WTC11 (cell line): Measurements from ENCODE around the gene RSRC1.

Experiments
- GRHL2 ChIP-seq: fragments of 250-450 bp; sonication (Bioruptor Pico); IDR thresholded peaks from 2 replicates; pipeline ENCODE4 v1.8.0; 2022; ENCODE audit warnings: mild to moderate bottlenecking, moderate library complexity; ENCODE audit not compliant: insufficient replicate concordance, severe bottlenecking
- MXD4 ChIP-seq: fragments of 250-450 bp; sonication (Bioruptor Pico); IDR thresholded peaks from 2 replicates; pipeline ENCODE4 v1.8.0; 2021; ENCODE audit warnings: mild to moderate bottlenecking, moderate library complexity, borderline replicate concordance
- SP1 ChIP-seq: sonication (generic); formaldehyde crosslinking; conservative IDR thresholded peaks from 2 replicates; pipeline ENCODE4 v1.8.1; 2022; ENCODE audit warnings: missing genetic modification reagents
- TEAD4 ChIP-seq: sonication (generic); formaldehyde crosslinking; IDR thresholded peaks from 2 replicates; pipeline ENCODE4 v1.8.0; 2022; ENCODE audit warnings: mild to moderate bottlenecking, missing genetic modification reagents
- TF ChIP-seq, protein P1 (sequence below): fragments of 200-600 bp; IDR thresholded peaks from 2 replicates; pipeline ENCODE4 v1.8.0; 2022; ENCODE audit warnings: antibody characterized with exemption
- TF ChIP-seq, protein P2 (sequence below): sonication (generic); formaldehyde crosslinking; IDR thresholded peaks from 2 replicates; pipeline ENCODE4 v1.8.1; 2023; ENCODE audit warnings: mild to moderate bottlenecking, missing genetic modification reagents
- TF ChIP-seq, protein P3 (sequence below): sonication (generic); formaldehyde crosslinking; conservative IDR thresholded peaks from 2 replicates; pipeline ENCODE4 v1.8.1; 2022; ENCODE audit warnings: mild to moderate bottlenecking, missing genetic modification reagents
- TF ChIP-seq, protein P4 (sequence below): sonication (generic); formaldehyde crosslinking; IDR thresholded peaks from 2 replicates; pipeline ENCODE4 v1.8.1; 2022; ENCODE audit warnings: missing genetic modification reagents, borderline replicate concordance
- TF ChIP-seq, protein P5 (sequence below): sonication (generic); formaldehyde crosslinking; IDR thresholded peaks from 2 replicates; pipeline ENCODE4 v1.8.1; 2023; ENCODE audit warnings: mild to moderate bottlenecking, missing genetic modification reagents, moderate library complexity
- TF ChIP-seq, protein P6 (sequence below): sonication (generic); formaldehyde crosslinking; IDR thresholded peaks from 2 replicates; pipeline ENCODE4 v1.8.1; 2022; ENCODE audit warnings: low read depth, mild to moderate bottlenecking, moderate library complexity, missing genetic modification reagents, borderline replicate concordance

DNA sequence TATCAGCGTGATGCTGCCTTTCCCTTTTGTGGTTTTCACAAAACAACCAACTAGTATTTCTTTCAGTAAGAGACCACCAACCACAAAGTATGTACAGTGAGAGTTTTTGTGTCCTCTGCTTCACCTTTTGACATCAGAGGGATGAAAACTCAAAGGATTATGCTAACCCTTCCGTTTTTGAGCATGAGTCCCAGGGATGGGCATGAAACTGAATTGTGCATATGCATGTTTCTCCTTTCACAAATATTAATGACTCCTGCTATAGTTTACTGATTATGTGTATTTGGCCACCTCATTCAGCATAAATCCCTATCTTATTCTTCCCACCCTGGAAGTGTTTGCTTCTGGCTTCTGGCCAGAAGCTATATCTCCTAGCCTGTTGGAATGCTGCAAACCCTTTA, 59.2 kb downstream of the RSRC1 start:
- TF ChIP-seq, protein P1, sequence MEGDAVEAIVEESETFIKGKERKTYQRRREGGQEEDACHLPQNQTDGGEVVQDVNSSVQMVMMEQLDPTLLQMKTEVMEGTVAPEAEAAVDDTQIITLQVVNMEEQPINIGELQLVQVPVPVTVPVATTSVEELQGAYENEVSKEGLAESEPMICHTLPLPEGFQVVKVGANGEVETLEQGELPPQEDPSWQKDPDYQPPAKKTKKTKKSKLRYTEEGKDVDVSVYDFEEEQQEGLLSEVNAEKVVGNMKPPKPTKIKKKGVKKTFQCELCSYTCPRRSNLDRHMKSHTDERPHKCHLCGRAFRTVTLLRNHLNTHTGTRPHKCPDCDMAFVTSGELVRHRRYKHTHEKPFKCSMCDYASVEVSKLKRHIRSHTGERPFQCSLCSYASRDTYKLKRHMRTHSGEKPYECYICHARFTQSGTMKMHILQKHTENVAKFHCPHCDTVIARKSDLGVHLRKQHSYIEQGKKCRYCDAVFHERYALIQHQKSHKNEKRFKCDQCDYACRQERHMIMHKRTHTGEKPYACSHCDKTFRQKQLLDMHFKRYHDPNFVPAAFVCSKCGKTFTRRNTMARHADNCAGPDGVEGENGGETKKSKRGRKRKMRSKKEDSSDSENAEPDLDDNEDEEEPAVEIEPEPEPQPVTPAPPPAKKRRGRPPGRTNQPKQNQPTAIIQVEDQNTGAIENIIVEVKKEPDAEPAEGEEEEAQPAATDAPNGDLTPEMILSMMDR = no peak
- TF ChIP-seq, protein P2, sequence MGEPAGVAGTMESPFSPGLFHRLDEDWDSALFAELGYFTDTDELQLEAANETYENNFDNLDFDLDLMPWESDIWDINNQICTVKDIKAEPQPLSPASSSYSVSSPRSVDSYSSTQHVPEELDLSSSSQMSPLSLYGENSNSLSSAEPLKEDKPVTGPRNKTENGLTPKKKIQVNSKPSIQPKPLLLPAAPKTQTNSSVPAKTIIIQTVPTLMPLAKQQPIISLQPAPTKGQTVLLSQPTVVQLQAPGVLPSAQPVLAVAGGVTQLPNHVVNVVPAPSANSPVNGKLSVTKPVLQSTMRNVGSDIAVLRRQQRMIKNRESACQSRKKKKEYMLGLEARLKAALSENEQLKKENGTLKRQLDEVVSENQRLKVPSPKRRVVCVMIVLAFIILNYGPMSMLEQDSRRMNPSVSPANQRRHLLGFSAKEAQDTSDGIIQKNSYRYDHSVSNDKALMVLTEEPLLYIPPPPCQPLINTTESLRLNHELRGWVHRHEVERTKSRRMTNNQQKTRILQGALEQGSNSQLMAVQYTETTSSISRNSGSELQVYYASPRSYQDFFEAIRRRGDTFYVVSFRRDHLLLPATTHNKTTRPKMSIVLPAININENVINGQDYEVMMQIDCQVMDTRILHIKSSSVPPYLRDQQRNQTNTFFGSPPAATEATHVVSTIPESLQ = no peak
- TF ChIP-seq MXD4 (CRISPR knock-in tag) (no peak), SP1 (CRISPR knock-in tag) (no peak), GRHL2 (CRISPR knock-in tag) (no peak), TEAD4 (no peak)
- TF ChIP-seq, protein P3, sequence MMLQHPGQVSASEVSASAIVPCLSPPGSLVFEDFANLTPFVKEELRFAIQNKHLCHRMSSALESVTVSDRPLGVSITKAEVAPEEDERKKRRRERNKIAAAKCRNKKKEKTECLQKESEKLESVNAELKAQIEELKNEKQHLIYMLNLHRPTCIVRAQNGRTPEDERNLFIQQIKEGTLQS (CRISPR knock-in tag) = no peak
- TF ChIP-seq, protein P4, sequence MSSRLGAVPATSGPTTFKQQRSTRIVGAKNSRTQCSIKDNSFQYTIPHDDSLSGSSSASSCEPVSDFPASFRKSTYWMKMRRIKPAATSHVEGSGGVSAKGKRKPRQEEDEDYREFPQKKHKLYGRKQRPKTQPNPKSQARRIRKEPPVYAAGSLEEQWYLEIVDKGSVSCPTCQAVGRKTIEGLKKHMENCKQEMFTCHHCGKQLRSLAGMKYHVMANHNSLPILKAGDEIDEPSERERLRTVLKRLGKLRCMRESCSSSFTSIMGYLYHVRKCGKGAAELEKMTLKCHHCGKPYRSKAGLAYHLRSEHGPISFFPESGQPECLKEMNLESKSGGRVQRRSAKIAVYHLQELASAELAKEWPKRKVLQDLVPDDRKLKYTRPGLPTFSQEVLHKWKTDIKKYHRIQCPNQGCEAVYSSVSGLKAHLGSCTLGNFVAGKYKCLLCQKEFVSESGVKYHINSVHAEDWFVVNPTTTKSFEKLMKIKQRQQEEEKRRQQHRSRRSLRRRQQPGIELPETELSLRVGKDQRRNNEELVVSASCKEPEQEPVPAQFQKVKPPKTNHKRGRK = no peak
- TF ChIP-seq, protein P5, sequence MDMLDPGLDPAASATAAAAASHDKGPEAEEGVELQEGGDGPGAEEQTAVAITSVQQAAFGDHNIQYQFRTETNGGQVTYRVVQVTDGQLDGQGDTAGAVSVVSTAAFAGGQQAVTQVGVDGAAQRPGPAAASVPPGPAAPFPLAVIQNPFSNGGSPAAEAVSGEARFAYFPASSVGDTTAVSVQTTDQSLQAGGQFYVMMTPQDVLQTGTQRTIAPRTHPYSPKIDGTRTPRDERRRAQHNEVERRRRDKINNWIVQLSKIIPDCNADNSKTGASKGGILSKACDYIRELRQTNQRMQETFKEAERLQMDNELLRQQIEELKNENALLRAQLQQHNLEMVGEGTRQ (CRISPR knock-in tag) = no peak
- TF ChIP-seq, protein P6, sequence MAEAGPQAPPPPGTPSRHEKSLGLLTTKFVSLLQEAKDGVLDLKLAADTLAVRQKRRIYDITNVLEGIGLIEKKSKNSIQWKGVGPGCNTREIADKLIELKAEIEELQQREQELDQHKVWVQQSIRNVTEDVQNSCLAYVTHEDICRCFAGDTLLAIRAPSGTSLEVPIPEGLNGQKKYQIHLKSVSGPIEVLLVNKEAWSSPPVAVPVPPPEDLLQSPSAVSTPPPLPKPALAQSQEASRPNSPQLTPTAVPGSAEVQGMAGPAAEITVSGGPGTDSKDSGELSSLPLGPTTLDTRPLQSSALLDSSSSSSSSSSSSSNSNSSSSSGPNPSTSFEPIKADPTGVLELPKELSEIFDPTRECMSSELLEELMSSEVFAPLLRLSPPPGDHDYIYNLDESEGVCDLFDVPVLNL (CRISPR knock-in tag) = no peak
